HL-60 (cell line): ENCODE results near the gene IER2.

Experiments
- GABPA ChIP-seq: IDR thresholded peaks from 2 replicates; pipeline ENCODE4 v1.6.1; 2012; ENCODE audit warnings: low read depth
- POLR2AphosphoS5 ChIP-seq: IDR thresholded peaks from 2 replicates; pipeline ENCODE4 v1.6.1; 2012; ENCODE audit warnings: low read depth
- SPI1 ChIP-seq: IDR thresholded peaks from 2 replicates; pipeline ENCODE4 v1.6.1; 2012; ENCODE audit warnings: low read depth, mild to moderate bottlenecking, borderline replicate concordance
- TF ChIP-seq, protein P1 (sequence below): IDR thresholded peaks from one replicate; pipeline ENCODE4 v1.5.1; 2011; ENCODE audit warnings: low read length, control low read depth, inconsistent platforms; ENCODE audit not compliant: insufficient read depth
- TF ChIP-seq, protein P2 (sequence below): IDR thresholded peaks from 2 replicates; pipeline ENCODE4 v1.6.1; 2012; ENCODE audit warnings: low read depth; ENCODE audit not compliant: insufficient replicate concordance

DNA sequence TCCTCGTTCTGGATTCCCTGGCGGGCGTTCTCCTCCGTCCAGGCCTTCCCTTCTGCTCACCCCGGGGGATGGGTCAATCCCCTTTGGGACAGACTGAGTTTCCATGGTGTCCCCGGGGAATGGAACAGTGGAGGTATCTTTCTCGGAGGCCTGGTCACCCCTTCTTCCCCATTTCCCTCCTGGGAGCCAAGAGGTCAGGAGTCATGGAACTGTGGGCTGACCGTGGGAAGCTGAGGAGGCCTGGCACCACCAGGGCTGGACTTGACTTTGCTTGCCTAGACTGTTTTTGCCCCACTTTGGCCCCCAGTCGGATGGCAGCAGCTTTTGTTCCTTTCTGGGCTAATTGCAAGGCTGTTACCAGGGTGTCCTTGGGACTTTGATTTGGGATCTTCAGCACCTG lies 30.2 kb upstream of the IER2 start:
- TF ChIP-seq, protein P1, sequence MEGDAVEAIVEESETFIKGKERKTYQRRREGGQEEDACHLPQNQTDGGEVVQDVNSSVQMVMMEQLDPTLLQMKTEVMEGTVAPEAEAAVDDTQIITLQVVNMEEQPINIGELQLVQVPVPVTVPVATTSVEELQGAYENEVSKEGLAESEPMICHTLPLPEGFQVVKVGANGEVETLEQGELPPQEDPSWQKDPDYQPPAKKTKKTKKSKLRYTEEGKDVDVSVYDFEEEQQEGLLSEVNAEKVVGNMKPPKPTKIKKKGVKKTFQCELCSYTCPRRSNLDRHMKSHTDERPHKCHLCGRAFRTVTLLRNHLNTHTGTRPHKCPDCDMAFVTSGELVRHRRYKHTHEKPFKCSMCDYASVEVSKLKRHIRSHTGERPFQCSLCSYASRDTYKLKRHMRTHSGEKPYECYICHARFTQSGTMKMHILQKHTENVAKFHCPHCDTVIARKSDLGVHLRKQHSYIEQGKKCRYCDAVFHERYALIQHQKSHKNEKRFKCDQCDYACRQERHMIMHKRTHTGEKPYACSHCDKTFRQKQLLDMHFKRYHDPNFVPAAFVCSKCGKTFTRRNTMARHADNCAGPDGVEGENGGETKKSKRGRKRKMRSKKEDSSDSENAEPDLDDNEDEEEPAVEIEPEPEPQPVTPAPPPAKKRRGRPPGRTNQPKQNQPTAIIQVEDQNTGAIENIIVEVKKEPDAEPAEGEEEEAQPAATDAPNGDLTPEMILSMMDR = no peak
- TF ChIP-seq SPI1 = no peak
- TF ChIP-seq, protein P2, sequence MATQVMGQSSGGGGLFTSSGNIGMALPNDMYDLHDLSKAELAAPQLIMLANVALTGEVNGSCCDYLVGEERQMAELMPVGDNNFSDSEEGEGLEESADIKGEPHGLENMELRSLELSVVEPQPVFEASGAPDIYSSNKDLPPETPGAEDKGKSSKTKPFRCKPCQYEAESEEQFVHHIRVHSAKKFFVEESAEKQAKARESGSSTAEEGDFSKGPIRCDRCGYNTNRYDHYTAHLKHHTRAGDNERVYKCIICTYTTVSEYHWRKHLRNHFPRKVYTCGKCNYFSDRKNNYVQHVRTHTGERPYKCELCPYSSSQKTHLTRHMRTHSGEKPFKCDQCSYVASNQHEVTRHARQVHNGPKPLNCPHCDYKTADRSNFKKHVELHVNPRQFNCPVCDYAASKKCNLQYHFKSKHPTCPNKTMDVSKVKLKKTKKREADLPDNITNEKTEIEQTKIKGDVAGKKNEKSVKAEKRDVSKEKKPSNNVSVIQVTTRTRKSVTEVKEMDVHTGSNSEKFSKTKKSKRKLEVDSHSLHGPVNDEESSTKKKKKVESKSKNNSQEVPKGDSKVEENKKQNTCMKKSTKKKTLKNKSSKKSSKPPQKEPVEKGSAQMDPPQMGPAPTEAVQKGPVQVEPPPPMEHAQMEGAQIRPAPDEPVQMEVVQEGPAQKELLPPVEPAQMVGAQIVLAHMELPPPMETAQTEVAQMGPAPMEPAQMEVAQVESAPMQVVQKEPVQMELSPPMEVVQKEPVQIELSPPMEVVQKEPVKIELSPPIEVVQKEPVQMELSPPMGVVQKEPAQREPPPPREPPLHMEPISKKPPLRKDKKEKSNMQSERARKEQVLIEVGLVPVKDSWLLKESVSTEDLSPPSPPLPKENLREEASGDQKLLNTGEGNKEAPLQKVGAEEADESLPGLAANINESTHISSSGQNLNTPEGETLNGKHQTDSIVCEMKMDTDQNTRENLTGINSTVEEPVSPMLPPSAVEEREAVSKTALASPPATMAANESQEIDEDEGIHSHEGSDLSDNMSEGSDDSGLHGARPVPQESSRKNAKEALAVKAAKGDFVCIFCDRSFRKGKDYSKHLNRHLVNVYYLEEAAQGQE = no peak
- no peak for TF ChIP-seq POLR2AphosphoS5
- no peak for TF ChIP-seq GABPA
